Ovary (tissue), 10 donors: ENCODE data around the gene IL22. TPM values are rescaled to one million over a fixed set of nuclear protein-coding genes. Genes with fewer than 3 reads are reported as not detected.

ENCODE experiments used
- DNase-seq, 5 donors: peaks; one replicate each; pipeline ENCODE4 v3.0.0-alpha.2; 2019 to 2020
- H3K27ac ChIP-seq, 2 donors: fragments of 200-600 bp; one replicate each; pipeline versions ENCODE4 v1.5.1 to v1.8.0; 2019 to 2022
- H3K27me3 ChIP-seq: fragments of 200-600 bp; one replicate; pipeline ENCODE4 v1.8.0; 2022
- H3K36me3 ChIP-seq: fragments of 200-600 bp; sonication (generic); one replicate; pipeline ENCODE4 v1.5.1; 2019
- H3K4me1 ChIP-seq: one replicate; pipeline ENCODE4 v1.8.1; 2013; ENCODE audit warnings: mild to moderate bottlenecking, moderate library complexity; ENCODE audit not compliant: insufficient read depth
- H3K4me3 ChIP-seq: fragments of 200-600 bp; sonication (generic); one replicate; pipeline ENCODE4 v1.5.1; 2017
- H3K9me3 ChIP-seq, 2 donors: fragments of 200-600 bp in 1 of 2; sonication (generic) in 1 of 2; one replicate each; pipeline versions ENCODE4 v1.5.1 to v1.8.1; 2013 to 2019; ENCODE audit warnings: mild to moderate bottlenecking in 1 of 2, moderate library complexity in 1 of 2
- CTCF ChIP-seq, 3 donors: fragments of 450-650 bp in 2 of 3; fragments of 200-600 bp in 1 of 3; IDR thresholded peaks; one replicate each; pipeline versions ENCODE4 v1.5.1 to v1.8.0; 2016 to 2022; ENCODE audit warnings: antibody characterized with exemption in 3 of 3, mild to moderate bottlenecking in 1 of 3
- EP300 ChIP-seq: sonication (generic); formaldehyde crosslinking; IDR thresholded peaks from one replicate; pipeline ENCODE4 v1.6.1; 2017; ENCODE audit warnings: antibody characterized with exemption
- POLR2A ChIP-seq: fragments of 450-650 bp; IDR thresholded peaks from one replicate; pipeline ENCODE4 v1.6.1; 2017; ENCODE audit warnings: antibody characterized with exemption, mild to moderate bottlenecking, moderate library complexity
- whole genome bisulfite sequencing, 3 donors: extraction: QIAGEN DNeasy Blood & Tissue Kit in 1 of 3; methylation state at CpG; one replicate each; pipeline versions ENCODE4 v1.1.5 to v1.1.7; 2013 to 2017; 5-methylcytosine and 5-hydroxymethylcytosine counted together
- intact Hi-C, 4 donors: fragments of 100-400 bp; cut with DNase I; formaldehyde crosslinking; loops; one replicate each; pipeline versions ENCODE4 v1.11.0 to v1.15.1; 2022 to 2023
- long read RNA-seq, 3 donors: library from polyadenylated mRNA in 2 of 3; unstranded in 2 of 3; transcript quantifications; one replicate each; pipeline ENCODE4 v2.0.0 and lab custom pipeline, GENCODE V29; 2021 to 2026
- polyA plus RNA-seq, 2 donors: library from polyadenylated mRNA; stranded (reverse); fragments of 200-250 nt in 1 of 2; fragments of 350-450 nt in 1 of 2; fragmentation: Illumina TruSeq in 1 of 2; extraction: RNeasy Lipid Tissue Mini Kit (QIAGEN cat#74804) in 1 of 2; gene quantifications; one replicate each; pipeline ENCODE4 v1.2.3, GENCODE V29; 2013 to 2014
- total RNA-seq, 7 donors: library from RNA; depleted of rRNA in 2 of 7; stranded (reverse); fragments of >200 nt in 2 of 7; fragmentation: NEBNext Ultra II Directional in 3 of 7; extraction: Animal tissue kit (Norgen Biotek cat#: 25700) in 3 of 7; gene quantifications; one replicate each; pipeline versions ENCODE4 v1.1.0 to v1.2.4, GENCODE V29; 2016 to 2023
- donor health status: DM: no; HTN: no; CAD: no; lungs with moderate emphysema.
- donor health status: DM: no; HTN: no; CAD: no.
- donor health status: Bipolar disorder and iron deficiency.
- donor health status: DM: yes; HTN: yes; CAD: no.
- donor health status: DM: no; HTN: no; CAD: no.
- donor health status: DM: yes; HTN: yes; CAD: no.

The IL22 gene
- total RNA-seq (not detected), polyA plus RNA-seq (not detected)
- long read RNA-seq, donor 1, result 0 reads
- long read RNA-seq, donor 2, result 0 reads
- long read RNA-seq, donor 3, result 0 reads

DNA sequence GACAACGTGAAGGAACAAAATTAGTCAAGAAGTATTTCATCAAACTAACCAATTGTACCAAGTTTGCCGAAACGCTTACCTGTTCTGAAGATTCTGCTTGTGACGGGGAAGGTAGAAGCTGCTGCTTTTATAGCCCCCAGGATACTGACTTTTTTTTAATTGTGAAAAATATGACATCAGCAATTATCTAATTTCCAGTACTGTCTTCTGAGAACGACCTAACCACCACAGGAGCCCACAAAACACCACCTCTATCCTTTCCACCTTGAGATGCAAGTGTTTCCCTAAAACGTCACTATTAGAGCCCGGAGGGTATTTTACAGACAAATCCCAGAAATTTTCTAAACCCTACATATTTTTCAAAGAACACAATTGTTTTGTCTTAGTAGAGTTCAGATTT is at the start of gene IL22:
Gene IL22, minus strand, starts transcription at position 101 of the 400 bp plus-strand sequence. CDS start 156 bp downstream, outside the sequence.
- H3K36me3 ChIP-seq, result no peaks in the 10 kb centered on the region
- H3K27ac ChIP-seq, result no peak within 1 kb of the TSS
- no peak for DNase-seq
- intact Hi-C loops, result no loop called here
- H3K4me3 ChIP-seq, result no peak within 1 kb of the TSS
- no peak for TF ChIP-seq EP300
- no peak for TF ChIP-seq CTCF (IDR thresholded peaks at IDR 0.05)
- no peak for TF ChIP-seq POLR2A
- WGBS, 3 donors, result 81 to 92% (median 85%) methylated on average over 7 of the region's 7 CpGs
- H3K9me3 ChIP-seq, result no peaks in the 10 kb centered on the region
- no peaks in the 10 kb centered on the region for H3K27me3 ChIP-seq
- no peaks in the 10 kb centered on the region for H3K4me1 ChIP-seq

GRCh38 chr12:68297929-68298328 is 44.5 kb upstream of the IL22 start:
- Histone ChIP-seq H3K4me1 (no peaks in the 10 kb centered on the region), H3K27ac (no peak overlapping the region), H3K4me3 (no peak overlapping the region), H3K9me3 (no peaks in the 10 kb centered on the region), H3K36me3 (no peaks in the 10 kb centered on the region), H3K27me3 (no peaks in the 10 kb centered on the region)
- DNase-seq, result no peak
- 81 to 84% (median 83%) methylated on average over 4 of the region's 4 CpGs for WGBS, 3 donors
- intact Hi-C loops, result no loop called here
- TF ChIP-seq POLR2A, result no peak
- no peak for TF ChIP-seq EP300
- TF ChIP-seq CTCF (IDR thresholded peaks at IDR 0.05), result no peak

DNA sequence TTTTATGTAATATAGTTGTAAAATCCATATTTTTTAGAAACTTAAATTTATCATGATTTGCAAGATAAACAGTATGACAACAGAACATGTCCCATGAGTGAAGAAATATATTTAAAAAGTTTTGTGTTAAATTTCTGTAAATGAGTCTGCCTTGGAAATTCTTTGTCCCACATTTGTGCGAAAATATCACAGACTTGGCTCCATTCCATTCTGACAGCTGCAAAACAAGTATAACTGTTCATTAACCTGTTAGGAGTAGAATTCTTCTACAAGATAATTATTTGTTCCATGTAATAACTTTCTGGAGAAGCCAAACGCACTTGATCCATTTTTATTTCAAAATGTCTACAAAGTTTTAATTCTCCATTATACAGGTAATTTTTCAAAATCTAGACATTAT is 40.8 kb upstream of the IL22 start:
- no peak for TF ChIP-seq CTCF (IDR thresholded peaks at IDR 0.05)
- TF ChIP-seq POLR2A, result no peak
- no peak for TF ChIP-seq EP300
- H3K27me3 ChIP-seq, result no peaks in the 10 kb centered on the region

DNA sequence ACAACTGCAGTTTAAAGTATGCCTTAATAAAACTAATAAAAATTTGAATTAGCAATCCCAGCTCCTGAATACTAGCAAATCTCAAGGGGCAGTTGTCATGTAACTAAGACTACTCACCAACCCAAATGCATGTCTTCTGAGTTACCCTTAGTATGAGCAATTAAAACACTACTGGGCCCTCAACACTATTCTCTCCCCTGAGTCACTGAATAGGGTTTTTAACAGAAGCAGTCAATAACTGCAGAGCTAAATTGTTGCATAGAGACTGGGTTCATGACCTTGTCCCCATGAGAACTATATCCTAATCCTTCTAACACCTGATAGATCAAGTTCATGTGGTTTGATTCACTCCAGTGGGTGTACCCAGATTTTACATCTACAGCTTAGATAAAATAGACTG is 39.9 kb upstream of the IL22 start:
- intact Hi-C loops, result no loop called here
- TF ChIP-seq EP300 (no peak), POLR2A (no peak), CTCF (IDR thresholded peaks at IDR 0.05) (no peak)
- no peak overlapping the region for H3K27ac ChIP-seq
- H3K36me3 ChIP-seq, result no peaks in the 10 kb centered on the region
- no peak for DNase-seq
- no peaks in the 10 kb centered on the region for H3K9me3 ChIP-seq
- H3K27me3 ChIP-seq, result no peaks in the 10 kb centered on the region
- no peaks in the 10 kb centered on the region for H3K4me1 ChIP-seq
- no peak overlapping the region for H3K4me3 ChIP-seq

More for the DNA sequence above, 40.8 kb upstream of the IL22 start:
- no peak for DNase-seq
- Histone ChIP-seq H3K4me1 (no peaks in the 10 kb centered on the region), H3K9me3 (no peaks in the 10 kb centered on the region), H3K4me3 (no peak overlapping the region), H3K36me3 (no peaks in the 10 kb centered on the region), H3K27ac (no peak overlapping the region)
- 11 to 14% (median 13%) methylated on average over 2 of the region's 2 CpGs for WGBS, 3 donors
- intact Hi-C loops, result no loop called here
